Measurements from ENCODE around the gene MED4.
"Not testable (repeated sequence)": the region's sequence is repeated elsewhere in the genome, so short reads cannot be mapped to it uniquely, and the experiment has no call there.

MED4 gene

DNA sequence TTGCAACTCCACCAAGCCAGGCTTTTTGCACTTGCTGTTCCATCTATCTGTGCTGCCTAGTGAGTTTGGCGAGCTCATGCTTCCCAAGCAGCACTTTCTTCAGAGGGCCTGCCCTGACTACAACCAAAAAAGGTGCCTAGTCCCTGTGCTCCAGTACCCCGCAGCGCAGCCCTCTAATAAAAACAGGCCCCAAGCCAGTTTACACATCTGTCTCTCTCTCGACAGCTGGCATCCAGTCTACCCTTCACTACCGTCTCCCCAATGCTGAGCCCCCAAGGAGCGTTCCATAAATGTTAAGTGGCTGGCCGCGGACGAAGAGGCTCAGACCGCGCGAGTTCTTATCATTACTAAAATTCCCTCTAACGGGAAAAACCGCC is 512 bp downstream of the MED4 start:
- peak; percentile 4 for DNase-seq (ENCODE audit: low read depth)

DNA sequence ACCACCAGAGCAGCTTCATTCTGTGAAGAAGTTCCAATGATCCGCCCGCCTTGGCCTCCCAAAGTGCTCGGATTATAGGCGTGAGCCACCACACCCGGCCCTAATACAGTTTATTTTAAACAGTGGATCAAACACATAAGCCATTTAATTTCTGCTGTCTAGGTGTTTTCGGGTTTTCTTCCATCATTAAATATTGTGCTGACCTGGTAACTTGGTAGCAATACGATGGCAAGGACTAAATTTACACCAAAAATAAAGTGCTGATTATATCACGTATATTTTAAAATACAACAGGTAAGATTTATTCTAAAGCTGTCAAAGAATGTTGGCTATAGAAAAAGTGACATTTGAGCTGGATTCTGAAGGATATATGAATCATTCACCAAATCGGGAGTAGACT is 1.3 kb downstream of the MED4 start:
- DNase-seq (ENCODE audit: low read depth) = no peak

DNA sequence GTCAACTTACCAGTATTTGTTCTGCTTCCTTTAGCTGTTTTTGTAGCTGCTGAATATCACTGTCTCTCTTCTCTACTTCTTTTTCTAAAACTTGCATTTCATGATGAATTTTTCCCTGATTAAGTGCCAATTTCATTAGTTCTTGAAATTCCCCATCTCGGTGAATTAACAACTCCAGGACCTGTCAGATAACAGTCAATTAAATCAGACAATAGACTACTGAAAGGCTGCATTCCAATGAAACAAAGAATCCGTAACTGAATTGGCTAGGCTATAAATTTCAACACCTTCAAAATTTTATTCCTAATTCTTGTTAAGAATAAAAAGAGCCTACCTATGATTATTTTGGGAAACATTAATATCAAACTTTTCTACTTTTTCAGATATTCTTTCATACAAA is 8.6 kb downstream of the MED4 start:
- no peak for DNase-seq (ENCODE audit: low read depth)

DNA sequence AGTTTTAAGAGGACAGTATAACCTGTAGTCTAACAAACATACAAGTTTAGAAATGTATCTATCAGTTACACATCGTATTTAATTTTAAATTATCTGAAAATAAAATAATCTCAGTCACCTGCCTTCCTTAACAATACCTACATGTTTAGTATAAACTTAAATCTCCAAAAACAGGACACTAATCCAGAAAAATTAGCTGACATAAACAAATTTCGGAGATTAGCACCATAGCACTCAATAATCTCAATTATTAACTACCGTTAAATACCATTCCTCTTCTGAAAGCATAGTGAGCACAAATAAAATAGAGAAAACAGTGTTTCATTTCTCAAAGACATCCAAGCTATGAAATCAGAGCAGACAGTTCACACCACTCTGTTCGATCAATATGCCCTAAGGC is 13.2 kb downstream of the MED4 start:
- DNase-seq (ENCODE audit: low read depth) = no peak

DNA sequence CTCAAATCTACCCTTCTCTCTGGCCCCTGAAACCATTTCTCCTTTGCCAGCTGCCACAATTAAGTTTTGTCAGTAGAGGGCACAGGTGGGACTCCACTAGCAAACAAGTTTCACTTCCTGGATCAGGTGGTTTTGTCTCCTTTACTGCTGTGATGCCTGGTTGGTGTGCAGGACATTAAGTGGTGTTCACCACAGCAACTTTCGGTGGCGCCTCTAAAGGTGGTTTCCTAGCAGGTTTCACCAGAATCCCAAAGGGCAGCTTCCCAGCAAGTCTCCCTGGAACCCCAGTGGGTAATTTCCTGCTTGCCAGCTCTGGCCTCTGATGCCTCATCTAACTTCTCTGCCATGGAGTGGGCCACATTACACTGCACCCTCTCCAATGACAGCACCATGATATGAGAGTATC is 16.6 kb downstream of the MED4 start:
- DNase-seq (ENCODE audit: low read depth) = peak; percentile 15

DNA sequence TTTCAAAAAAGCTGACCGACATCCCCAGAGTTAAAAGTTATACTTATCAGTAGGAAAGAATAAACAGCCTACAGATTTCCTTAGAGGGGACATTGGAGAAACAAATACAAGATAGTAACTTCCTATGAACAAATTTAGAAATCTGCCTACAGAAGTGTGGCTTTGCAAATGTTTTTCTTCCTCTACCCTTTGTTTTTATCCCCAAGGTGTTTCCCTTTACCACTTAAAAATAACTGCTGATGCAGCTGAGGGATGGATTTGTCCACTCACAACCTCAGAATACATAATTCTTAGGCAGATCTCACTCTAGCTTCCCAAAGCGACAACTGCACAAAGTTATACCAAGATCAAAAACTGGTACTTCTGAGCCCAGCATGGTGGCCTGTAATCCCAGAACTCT is 20.9 kb downstream of the MED4 start:
- DNase-seq (ENCODE audit: low read depth) = no peak

DNA sequence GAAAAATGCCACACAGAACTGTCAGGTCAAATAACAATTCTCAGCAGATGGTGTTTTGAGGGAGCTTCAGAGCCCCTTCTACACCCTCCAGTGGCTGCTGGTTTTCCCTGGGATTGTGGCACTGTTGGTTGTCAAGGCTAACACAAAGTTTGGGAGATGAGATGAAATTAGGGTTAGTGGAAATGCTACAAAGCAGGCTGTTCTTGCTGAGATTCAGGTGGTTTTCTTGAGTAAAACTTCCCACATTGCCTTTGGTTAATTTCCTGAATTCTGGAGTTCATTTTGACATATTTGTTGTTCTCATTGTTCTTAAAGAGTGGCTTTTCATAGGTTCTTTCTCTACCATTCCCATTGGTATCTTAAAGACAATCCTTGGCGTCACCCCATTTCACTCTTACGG is 22.1 kb downstream of the MED4 start:
- DNase-seq (ENCODE audit: low read depth) = no peak

DNA sequence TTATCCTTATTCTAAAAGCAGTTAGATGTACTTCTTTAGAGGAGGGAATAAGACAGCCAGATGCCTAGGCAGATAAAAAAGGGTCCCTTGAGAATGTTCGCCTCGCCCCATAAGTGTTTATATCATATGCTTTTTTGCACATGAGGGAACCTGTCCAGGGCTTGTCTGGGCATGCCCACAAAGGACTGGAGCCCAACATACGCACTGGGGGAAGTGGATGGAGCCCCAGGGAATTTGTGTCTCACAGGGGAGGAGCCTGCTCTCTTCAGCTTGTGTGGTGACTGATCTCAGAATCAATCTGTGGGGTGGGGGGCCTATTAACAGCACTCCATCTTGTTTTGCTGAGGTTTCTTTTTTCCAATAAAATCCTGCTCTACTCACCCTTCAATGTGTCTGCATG is 22.6 kb downstream of the MED4 start:
- no peak for DNase-seq (ENCODE audit: low read depth)

DNA sequence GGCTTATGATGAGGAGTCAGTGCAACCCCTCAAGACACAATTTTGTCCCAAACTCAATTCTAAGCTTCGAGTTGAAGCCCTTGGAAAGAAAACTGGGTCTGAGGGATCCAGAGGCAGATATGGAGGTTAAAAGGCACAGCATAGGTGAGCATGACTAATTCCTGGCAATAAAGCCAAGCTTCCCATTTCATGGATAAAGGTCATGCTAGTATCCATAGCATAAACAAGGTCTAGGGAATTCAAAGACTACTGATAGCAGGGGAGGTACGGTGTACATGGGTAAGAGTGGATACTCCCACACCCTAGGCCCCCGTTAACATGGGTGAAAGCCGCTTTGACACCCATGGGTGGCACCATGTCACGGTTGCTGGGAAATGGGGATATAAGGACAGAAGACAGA is 24.0 kb downstream of the MED4 start:
- no peak for DNase-seq (ENCODE audit: low read depth)

DNA sequence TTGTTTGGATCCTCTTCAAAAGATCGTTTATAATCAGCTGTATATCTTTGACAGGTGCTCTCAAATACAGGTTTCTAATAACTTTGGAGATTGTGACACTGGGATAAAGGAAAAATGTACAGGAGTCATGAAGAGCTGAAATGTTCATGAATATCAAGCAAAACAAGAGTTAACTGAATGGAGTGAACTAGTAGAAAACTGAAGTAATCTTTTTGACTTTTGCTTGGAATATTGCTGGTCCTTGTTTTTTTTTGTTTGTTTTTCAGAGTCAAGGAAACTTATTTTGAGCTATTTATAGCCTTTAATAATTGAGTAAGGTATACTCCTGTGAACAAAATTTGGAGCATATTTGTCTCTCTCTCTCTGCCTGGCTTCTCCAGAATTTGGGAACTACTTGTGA is 25.3 kb downstream of the MED4 start:
- no peak for DNase-seq (ENCODE audit: low read depth)

DNA sequence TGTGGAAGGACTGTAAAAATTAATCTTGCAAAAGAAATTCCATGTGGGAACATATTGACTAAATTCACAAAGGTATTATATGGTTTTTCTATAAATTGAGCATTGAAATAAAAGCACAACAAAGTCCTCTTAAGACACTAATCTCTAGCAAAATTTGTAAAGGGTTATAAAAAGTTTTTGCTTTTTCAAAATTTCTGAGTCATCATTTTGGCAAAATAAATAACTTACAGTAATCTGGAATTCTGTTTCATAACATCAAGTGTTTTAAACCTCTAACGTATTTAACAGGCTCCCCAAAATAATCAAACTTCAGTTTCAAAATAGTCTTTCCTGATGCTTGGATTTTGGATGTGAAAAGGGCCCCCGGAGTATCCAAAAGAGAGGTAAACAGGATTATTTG is 26.0 kb downstream of the MED4 start:
- no peak for DNase-seq (ENCODE audit: low read depth)

DNA sequence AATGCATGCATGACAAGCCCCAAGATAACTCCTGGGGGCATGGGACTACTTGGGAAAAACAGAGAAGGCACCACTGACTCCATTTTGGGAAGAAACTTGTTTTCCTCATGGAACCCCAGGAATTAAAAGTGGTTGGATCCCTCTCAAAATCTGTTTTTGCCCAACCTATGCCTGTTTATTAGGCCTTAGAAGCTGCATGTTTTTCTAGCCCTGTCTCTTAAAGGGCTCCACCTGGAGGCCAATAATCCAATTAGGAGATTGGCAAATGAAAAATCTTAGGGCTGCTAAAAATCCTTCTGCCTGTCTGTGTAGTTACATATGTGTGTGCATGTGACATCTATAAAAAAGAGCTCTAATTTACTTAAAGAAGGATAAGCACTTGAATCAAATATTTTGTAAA is 26.9 kb downstream of the MED4 start:
- DNase-seq (ENCODE audit: low read depth) = no peak

DNA sequence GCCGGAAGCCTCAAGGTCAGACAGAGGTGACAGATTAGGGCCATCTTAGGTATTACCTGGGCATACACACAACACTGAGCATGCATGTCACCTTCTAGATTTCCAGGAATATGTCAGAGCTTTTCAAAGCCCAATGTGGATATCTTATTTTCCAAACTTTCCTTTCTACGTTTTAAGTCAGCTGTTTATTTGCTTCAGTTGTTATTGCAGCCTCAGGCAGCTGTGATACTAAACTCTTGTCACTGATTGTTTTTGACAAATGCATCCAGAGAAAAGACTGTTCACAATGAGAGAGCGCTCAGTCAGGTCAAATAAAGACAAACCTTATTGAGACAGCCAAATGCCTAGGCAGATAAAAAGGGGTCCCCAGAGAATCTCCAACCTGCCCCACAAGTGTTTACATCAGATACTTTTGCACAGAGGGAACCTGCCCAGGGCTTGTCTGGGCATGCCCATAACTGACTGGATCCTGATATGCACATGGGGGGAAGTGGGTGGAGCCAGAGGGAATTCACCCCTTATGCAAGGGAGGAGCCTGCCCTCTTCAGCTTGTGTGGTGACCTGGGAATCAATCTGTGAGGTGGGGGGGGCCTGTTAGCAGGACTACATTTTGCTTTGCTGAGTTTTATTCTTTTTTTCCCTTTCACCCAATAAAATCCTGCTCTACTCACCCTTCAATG is 28.5 kb downstream of the MED4 start:
- peak; percentile 10 for DNase-seq (ENCODE audit: low read depth)

DNA sequence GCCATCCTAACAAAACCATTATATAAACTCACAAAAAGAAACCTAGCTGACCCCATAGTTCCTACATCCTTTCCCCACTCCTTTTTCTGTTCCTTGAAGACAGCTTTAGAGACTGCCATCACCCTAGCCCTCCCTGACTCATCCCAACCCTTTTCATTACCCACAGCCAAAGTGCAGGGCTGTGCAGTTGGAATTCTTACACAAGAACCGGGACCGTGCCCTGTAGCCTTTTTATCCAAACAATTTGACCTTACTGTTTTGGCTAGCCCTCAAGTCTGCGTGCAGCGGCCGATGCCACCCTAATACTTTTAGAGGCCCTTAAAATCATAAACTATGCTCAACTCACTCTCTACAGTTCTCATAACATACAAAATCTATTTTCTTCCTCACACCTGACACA is 35.0 kb downstream of the MED4 start:
- not testable (repeated sequence) for DNase-seq (ENCODE audit: low read depth)

DNA sequence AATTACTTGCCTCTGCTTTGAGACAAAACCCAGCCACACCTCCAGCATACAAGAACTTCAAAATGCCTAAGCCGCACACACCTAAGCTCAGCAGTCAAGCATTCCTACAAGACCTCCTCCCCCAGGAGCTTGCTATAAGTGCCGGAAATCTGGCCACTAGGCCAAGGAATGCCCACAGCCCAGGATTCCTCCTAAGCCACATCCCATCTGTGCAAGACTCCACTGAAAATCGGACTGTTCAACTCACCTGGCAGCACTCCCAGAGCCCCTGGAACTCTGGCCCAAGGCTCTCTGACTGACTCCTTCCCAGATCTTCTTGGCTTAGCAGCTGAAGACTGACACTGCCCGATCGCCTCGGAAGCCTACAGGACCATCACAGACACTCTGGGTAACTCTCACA is 36.4 kb downstream of the MED4 start:
- not testable (repeated sequence) for DNase-seq (ENCODE audit: low read depth)

DNA sequence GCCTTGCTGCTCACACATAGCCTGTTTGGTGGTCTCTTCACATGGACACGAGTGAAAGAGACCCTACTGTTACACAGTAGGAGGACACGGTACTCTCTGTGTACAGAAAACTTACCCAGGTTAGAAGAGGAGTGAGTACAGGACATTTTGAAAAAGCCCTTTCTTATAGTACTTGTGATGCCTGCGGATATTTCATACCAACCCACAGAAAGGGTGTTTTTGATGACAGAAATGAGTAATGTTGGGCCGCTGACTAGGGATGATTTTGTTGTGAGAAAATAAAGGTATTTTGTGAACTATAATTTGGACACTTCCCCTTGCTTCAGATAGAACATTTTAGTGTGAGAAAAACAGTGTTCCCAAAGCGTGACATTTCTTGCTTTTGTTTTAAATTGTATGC is 39.2 kb downstream of the MED4 start:
- no peak for DNase-seq (ENCODE audit: low read depth)

DNA sequence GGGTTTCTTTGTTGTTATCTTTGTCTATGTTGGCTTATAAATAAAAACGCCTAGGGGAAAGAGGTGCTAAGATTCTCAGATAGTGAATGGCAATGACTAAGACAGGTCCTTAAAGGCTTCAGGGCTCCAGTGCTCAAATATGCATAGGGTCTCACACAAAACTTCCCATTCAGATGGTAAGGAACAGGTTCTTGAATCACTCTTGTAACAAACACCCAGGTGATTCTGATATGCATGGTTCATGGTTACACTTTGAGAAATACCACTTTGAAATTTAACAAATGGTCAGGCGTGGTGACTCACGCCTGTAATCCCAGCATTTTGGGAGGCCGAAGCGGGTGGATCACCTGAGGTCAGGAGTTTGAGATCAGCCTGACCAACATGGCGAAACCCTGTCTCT is 40.3 kb downstream of the MED4 start:
- no peak for DNase-seq (ENCODE audit: low read depth)

DNA sequence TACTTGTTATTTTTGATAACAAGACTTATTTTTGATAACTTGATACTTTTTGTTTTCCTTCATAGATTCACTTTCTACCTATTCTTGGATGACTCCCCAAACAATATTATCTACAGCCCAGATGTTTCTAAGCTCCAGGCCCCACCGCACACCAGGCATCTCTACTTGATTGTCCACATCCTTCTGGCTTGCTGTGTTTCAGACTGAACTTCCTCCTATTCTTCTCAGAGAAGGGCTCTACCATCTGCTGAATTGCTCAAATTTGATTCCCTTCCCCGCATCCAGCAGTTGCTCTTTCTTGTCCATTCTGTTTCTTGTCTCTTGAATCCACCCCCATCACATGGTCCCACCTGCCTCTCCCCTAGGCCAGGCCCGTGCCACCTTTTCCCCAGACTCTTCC is 44.4 kb downstream of the MED4 start:
- no peak for DNase-seq (ENCODE audit: low read depth)

DNA sequence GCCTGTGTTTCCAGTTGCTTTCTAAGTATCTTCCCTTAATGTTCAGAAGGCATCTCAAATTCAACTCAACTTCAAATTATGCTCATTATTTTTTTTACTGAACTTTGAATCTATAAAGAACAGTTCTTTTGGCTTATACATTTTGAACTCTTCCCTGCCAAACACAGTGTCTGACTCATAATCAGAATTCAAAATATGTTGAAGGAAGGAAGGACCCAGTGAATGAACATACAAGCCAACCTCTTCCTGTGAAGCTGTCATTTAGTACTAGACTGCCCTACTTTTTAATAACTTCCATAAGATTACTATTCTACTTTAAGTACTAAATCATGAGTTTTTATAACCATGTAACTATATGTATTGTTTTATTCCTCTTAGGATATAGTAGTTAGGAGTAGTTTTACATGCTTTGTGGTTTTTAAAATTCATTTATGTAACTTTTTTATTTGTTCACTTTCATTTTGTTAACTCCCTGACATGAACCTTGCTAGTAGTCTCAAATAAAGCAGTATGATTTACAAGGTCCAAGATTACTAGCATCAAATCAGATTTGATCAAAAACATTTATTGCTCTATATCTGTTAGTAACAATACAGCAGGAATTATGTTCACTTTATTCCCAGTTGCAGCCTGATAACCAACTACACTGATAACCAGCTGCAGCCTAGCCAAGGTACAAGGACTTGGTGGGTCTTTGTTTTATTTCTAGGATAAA is 51.0 kb downstream of the MED4 start:
- peak; percentile 44 for DNase-seq (ENCODE audit: low read depth)

DNA sequence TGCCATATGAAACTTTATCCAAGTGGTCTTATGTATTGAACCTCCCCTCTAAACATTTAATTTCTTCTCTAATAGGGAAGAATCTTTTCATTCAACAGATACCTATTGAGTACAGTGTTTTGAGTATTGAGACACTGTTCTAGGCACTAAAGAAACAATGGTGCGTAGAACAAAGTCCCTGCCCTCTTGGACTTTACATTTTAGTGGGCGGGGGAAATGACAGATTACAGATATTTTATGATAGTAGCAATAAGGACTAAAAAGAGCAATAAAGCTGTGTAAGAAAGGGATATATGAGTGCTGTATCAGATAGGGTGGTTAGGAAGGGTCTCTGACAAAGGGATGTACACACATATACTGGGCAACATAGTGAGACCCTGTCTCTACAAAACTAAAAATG is 52.0 kb downstream of the MED4 start:
- no peak for DNase-seq (ENCODE audit: low read depth)

DNA sequence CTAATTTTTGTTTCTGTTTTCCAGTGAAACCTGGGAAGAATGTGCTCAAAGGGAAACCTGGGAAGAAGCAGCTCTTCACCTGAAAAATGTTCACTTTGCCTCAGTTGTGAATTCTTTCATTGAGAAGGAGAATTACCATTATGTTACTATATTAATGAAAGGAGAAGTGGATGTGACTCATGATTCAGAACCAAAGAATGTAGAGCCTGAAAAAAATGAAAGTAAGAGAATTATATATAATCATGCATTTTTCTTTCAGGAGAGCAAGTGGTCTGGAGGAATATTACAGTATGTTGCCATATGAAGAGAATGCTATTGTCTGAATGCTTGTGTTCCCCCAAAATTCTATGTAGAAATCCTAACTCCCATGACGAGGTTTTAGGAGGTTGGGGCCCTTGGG is 54.0 kb downstream of the MED4 start:
- DNase-seq (ENCODE audit: low read depth) = no peak

DNA sequence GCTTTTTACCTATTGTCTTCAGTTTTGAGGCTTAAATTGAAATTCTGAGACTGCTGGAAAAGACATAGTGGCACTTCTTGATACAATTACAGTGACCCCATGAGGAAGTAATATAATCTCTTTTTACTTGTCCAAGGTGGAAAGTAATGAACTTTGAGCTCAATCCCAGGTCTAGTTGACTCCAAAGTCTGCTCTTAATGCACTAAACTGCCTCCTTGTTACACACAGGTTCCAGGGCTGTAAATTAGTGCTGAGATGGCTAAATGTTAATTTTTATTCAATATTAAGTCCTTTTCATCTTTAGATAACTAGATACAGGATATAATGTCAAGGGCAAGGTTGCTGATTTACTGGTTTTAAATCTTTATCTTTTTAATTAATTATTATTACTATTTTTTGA is 54.9 kb downstream of the MED4 start:
- no peak for DNase-seq (ENCODE audit: low read depth)

DNA sequence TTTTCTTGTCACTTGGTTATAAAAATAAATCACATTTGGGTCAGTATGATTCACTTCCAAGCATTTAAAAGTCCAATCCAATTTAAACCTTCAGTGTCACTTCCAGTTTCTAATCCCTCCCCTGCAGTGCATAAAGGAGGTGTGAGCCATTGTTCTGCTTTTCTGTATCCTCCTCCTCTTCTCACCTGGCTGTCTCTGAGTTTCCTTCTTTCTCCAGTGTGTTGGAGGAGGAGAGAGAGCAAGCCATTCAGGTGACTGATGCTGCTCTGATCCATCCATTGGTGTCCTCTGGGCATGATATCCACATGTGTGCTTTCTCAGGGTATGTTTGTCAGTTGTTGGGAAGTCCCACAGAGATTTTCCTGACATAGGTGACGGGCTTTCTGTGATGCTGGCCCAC is 56.1 kb downstream of the MED4 start:
- DNase-seq (ENCODE audit: low read depth) = no peak

All from amniotic epithelial cell (primary cell).